ENCODE results near the gene HAPLN1.

GRCh38 chr5:83683836-83684235 lies 36.8 kb downstream of the HAPLN1 start:
- TF ChIP-seq FOXK2 (IDR thresholded peaks at IDR 0.05) (no peak), TARDBP (IDR thresholded peaks at IDR 0.05) (no peak), ARNT (IDR thresholded peaks at IDR 0.05) (no peak), NFRKB (IDR thresholded peaks at IDR 0.05) (no peak), FOXM1 (IDR thresholded peaks at IDR 0.05; ENCODE audit: borderline replicate concordance) (no peak), SP1 (IDR thresholded peaks at IDR 0.05) (no peak), HDGF (IDR thresholded peaks at IDR 0.05; ENCODE audit: borderline replicate concordance) (no peak)
- TF ChIP-seq, protein P1, sequence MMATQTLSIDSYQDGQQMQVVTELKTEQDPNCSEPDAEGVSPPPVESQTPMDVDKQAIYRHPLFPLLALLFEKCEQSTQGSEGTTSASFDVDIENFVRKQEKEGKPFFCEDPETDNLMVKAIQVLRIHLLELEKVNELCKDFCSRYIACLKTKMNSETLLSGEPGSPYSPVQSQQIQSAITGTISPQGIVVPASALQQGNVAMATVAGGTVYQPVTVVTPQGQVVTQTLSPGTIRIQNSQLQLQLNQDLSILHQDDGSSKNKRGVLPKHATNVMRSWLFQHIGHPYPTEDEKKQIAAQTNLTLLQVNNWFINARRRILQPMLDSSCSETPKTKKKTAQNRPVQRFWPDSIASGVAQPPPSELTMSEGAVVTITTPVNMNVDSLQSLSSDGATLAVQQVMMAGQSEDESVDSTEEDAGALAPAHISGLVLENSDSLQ (IDR thresholded peaks at IDR 0.05): no peak
